HG03521 (cell line): ENCODE results near the gene CEP350.
"Not testable (repeated sequence)": the region's sequence is repeated elsewhere in the genome, so short reads cannot be mapped to it uniquely, and the experiment has no call there.

ENCODE experiments used
- ATAC-seq: cut with Tn5 transposase; IDR thresholded peaks from one replicate; pipeline ENCODE4 v1.9.1; 2021; ENCODE audit warnings: mild to moderate bottlenecking, moderate library complexity; ENCODE audit not compliant: unreplicated experiment

Gene CEP350

GRCh38 chr1:179938752-179939151 is 15.9 kb upstream of the CEP350 start:
- ATAC-seq = no peak

GRCh38 chr1:179939941-179940340 is 14.7 kb upstream of the CEP350 start:
- ATAC-seq = no peak

- no peak for ATAC-seq
These were observed 13.2 kb upstream of the CEP350 start for GRCh38 chr1:179941454-179941853.

- ATAC-seq = no peak
These were observed 4.0 kb upstream of the CEP350 start for GRCh38 chr1:179950651-179951050.

GRCh38 chr1:179951383-179952144 is 3.0 kb upstream of the CEP350 start:
- ATAC-seq = no peak

GRCh38 chr1:179952186-179952585 is 2.4 kb upstream of the CEP350 start:
- no peak for ATAC-seq

- peak; percentile 15 for ATAC-seq
These were observed 577 bp upstream of the CEP350 start for GRCh38 chr1:179953974-179954492.

GRCh38 chr1:179955287-179955680 is 674 bp downstream of the CEP350 start:
- ATAC-seq = no peak

- no peak for ATAC-seq
These were observed 1.1 kb downstream of the CEP350 start for GRCh38 chr1:179955731-179956130.

- ATAC-seq = no peak
These were observed 3.7 kb downstream of the CEP350 start for GRCh38 chr1:179958359-179958758.

- ATAC-seq = not testable (repeated sequence)
These were observed 7.6 kb downstream of the CEP350 start for GRCh38 chr1:179962168-179962567.

- no peak for ATAC-seq
These were observed 11.9 kb downstream of the CEP350 start for GRCh38 chr1:179966551-179966950.

- no peak for ATAC-seq
These were observed 13.8 kb downstream of the CEP350 start for GRCh38 chr1:179968284-179968993.

GRCh38 chr1:179968994-179969919 is 14.6 kb downstream of the CEP350 start:
- no peak for ATAC-seq

GRCh38 chr1:179969962-179970361 is 15.4 kb downstream of the CEP350 start:
- no peak for ATAC-seq

GRCh38 chr1:179971563-179972496 is 17.2 kb downstream of the CEP350 start:
- no peak for ATAC-seq

- ATAC-seq = no peak
These were observed 18.8 kb downstream of the CEP350 start for GRCh38 chr1:179973198-179974110.

- no peak for ATAC-seq
These were observed 22.5 kb downstream of the CEP350 start for GRCh38 chr1:179976970-179977651.
